Activated CD8-positive, alpha-beta T cell treated with anti-CD3 and anti-CD28 coated beads for 36 hours (primary cell): ENCODE measurements around the gene EBF4. TPM values are rescaled to one million over a fixed set of nuclear protein-coding genes. Genes with fewer than 3 reads are reported as not detected.

Experiments
- ATAC-seq: fragments of 200-7000 bp; cut with Tn5 transposase; one replicate; pipeline ENCODE4 v1.10.0; 2021; ENCODE audit warnings: mild to moderate bottlenecking, moderate library complexity
- CTCF ChIA-PET: fragments of 350-600 bp; sonication (Branson Sonifier 250); formaldehyde crosslinking; loops from one replicate; lab custom pipeline; 2021; ENCODE audit warnings: antibody characterized with exemption; lab: Charles Lee
- POLR2A ChIA-PET: fragments of 350-600 bp; sonication (Branson Sonifier 250); formaldehyde crosslinking; loops from one replicate; lab custom pipeline; 2021; ENCODE audit warnings: antibody characterized with exemption; lab: Charles Lee
- DNase-seq: peaks from one replicate; pipeline ENCODE4 v3.0.0-alpha.2; 2020
- H3K27ac Mint-ChIP-seq: one replicate; pipeline ENCODE4 v1.8.0; 2021; ENCODE audit warnings: mild to moderate bottlenecking, mixed read lengths
- H3K27me3 Mint-ChIP-seq: one replicate; pipeline ENCODE4 v1.8.0; 2021; ENCODE audit warnings: mixed read lengths
- H3K36me3 Mint-ChIP-seq: one replicate; pipeline ENCODE4 v1.8.0; 2021; ENCODE audit warnings: low read depth, mixed read lengths
- H3K4me1 Mint-ChIP-seq: one replicate; pipeline ENCODE4 v1.8.0; 2021; ENCODE audit warnings: low read depth, mixed read lengths
- H3K4me3 Mint-ChIP-seq: one replicate; pipeline ENCODE4 v1.8.0; 2021; ENCODE audit warnings: mild to moderate bottlenecking, moderate library complexity, mixed read lengths
- H3K9me3 Mint-ChIP-seq: one replicate; pipeline ENCODE4 v1.8.0; 2021; ENCODE audit warnings: mixed read lengths
- CTCF ChIP-seq: fragments of 200-600 bp; IDR thresholded peaks from one replicate; pipeline ENCODE4 v1.8.0; 2022; ENCODE audit warnings: antibody characterized with exemption, mild to moderate bottlenecking
- intact Hi-C: fragments of 100-400 bp; cut with micrococcal nuclease; formaldehyde crosslinking; loops from one replicate; pipeline ENCODE4 v1.10.0; 2022
- total RNA-seq, 2 experiments: library from RNA; stranded (reverse); gene quantifications; one replicate each; pipeline ENCODE4 v1.2.3, GENCODE V29; 2021

EBF4 gene
- total RNA-seq, 2 experiments from 2014 or later = 1.1 to 1.2 TPM

- H3K27me3 Mint-ChIP-seq = no peaks in the 10 kb centered on the region
- ChIA-PET POLR2A (no interaction called here), CTCF (interaction anchor here (1.0 to 7.2 kb wide), 4 partner anchors 9 to 50 kb away, joined by 3 to 110 read pairs (median 40); partner anchors contain the start of gene EBF4)
- DNase-seq = no peak
- no peak overlapping the region for H3K27ac Mint-ChIP-seq
- intact Hi-C loops = no loop called here
- no peaks in the 10 kb centered on the region for H3K36me3 Mint-ChIP-seq
- no peak for ATAC-seq
- no peak overlapping the region for H3K4me3 Mint-ChIP-seq
- peaks cover 37% of the 10 kb centered on the region for H3K4me1 Mint-ChIP-seq
- TF ChIP-seq CTCF = no peak
- no peaks in the 10 kb centered on the region for H3K9me3 Mint-ChIP-seq
These were observed 46.4 kb downstream of the EBF4 start for GRCh38 chr20:2739042-2739398.

DNA sequence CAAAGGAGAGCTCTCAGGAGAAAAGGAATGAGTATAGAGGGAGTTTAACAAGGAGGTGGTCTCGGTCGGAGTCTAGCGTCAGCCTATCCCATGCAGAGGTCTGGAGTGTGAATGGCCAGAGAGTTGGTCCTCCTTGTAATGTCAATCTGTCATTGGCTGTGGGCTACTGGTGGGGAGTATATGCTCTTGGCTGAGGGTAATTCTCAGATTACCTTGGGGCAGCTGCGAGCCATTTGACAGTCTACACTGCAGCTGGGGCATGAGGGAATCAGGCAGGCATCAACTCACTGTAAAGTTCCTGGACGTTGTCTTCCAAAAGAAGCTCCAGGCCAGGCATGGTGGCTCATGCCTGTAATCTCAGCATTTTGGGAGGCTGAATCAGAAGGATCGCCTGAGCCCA lies 48.1 kb downstream of the EBF4 start:
- peak overlapping the region; percentile 87 for H3K27ac Mint-ChIP-seq
- no peaks in the 10 kb centered on the region for H3K36me3 Mint-ChIP-seq
- H3K4me1 Mint-ChIP-seq = peaks cover 37% of the 10 kb centered on the region
- no peaks in the 10 kb centered on the region for H3K27me3 Mint-ChIP-seq
- no peak overlapping the region for H3K4me3 Mint-ChIP-seq
- DNase-seq (no peak), ATAC-seq (no peak)
- no peaks in the 10 kb centered on the region for H3K9me3 Mint-ChIP-seq
- intact Hi-C loops = no loop called here
- POLR2A ChIA-PET = interaction anchor here (0.9 to 2.9 kb wide), 6 partner anchors 10 to 88 kb away, joined by 3 to 18 read pairs (median 6); partner anchors contain the start of genes IDH3B and NOP56
- no peak for TF ChIP-seq CTCF
- CTCF ChIA-PET = interaction anchor here (1.2 to 7.2 kb wide), 6 partner anchors 12 to 61 kb away, joined by 3 to 110 read pairs (median 56); partner anchors contain the start of gene EBF4

GRCh38 chr20:2741463-2741862 lies 48.9 kb downstream of the EBF4 start:
- intact Hi-C loops = no loop called here
- ChIA-PET POLR2A (interaction anchor here (0.9 to 2.9 kb wide), 8 partner anchors 11 to 87 kb away, joined by 3 to 18 read pairs (median 6); partner anchors contain the start of gene IDH3B), CTCF (interaction anchor here (0.8 to 7.2 kb wide), 15 partner anchors 8 to 969 kb away, joined by 3 to 110 read pairs (median 5); partner anchors contain the start of genes EBF4 and TMEM239)
- Mint-ChIP-seq H3K4me1 (peaks cover 37% of the 10 kb centered on the region), H3K27me3 (no peaks in the 10 kb centered on the region), H3K36me3 (no peaks in the 10 kb centered on the region), H3K4me3 (peak overlapping the region; percentile 49), H3K27ac (peak overlapping the region; percentile 87), H3K9me3 (no peaks in the 10 kb centered on the region)
- ATAC-seq = peak; percentile 81
- peak; percentile 81 for DNase-seq
- no peak for TF ChIP-seq CTCF

DNA sequence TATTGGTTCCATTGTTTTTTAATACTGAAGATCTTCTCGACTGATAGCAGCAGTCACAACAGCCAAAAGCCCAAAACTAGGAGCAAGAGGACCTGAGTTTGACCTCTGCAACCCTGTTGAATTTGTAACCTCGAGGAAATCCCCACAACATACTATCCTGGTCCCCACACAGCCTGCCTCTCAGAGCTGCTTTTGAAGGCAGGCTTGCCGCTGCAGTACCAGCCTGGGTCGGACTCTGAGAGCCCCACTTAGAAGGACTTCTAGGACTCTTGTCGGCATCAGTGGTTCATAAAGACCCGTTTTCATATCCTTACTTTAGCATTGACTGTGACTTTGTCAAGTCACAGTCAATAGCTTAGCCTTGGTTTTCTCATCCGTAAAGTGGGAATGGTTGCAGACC lies 49.3 kb downstream of the EBF4 start:
- H3K27me3 Mint-ChIP-seq = no peaks in the 10 kb centered on the region
- H3K4me1 Mint-ChIP-seq = peaks cover 37% of the 10 kb centered on the region
- intact Hi-C loops = loop anchor here (2.0 kb wide), 2 partner anchors 29 to 53 kb away; no protein-coding TSS in a partner anchor
- DNase-seq (no peak), ATAC-seq (peak; percentile 32)
- no peaks in the 10 kb centered on the region for H3K9me3 Mint-ChIP-seq
- no peak for TF ChIP-seq CTCF
- H3K27ac Mint-ChIP-seq = peak overlapping the region; percentile 87
- CTCF ChIA-PET = interaction anchor here (0.6 to 7.2 kb wide), 16 partner anchors 9 to 968 kb away, joined by 3 to 110 read pairs (median 4); partner anchors contain the start of genes EBF4 and TMEM239
- POLR2A ChIA-PET = interaction anchor here (0.7 to 2.9 kb wide), 8 partner anchors 10 to 87 kb away, joined by 3 to 18 read pairs (median 6); partner anchors contain the start of gene IDH3B
- peak overlapping the region; percentile 49 for H3K4me3 Mint-ChIP-seq
- H3K36me3 Mint-ChIP-seq = no peaks in the 10 kb centered on the region

- Mint-ChIP-seq H3K4me1 (peaks cover 39% of the 10 kb centered on the region), H3K27ac (peak overlapping the region; percentile 87), H3K4me3 (no peak overlapping the region), H3K36me3 (no peaks in the 10 kb centered on the region), H3K27me3 (no peaks in the 10 kb centered on the region), H3K9me3 (no peaks in the 10 kb centered on the region)
- intact Hi-C loops = loop anchor here (2.0 kb wide), 2 partner anchors 30 to 54 kb away; no protein-coding TSS in a partner anchor
- TF ChIP-seq CTCF = no peak
- ChIA-PET CTCF (interaction anchor here (0.6 to 7.2 kb wide), 11 partner anchors 12 to 109 kb away, joined by 3 to 110 read pairs (median 8); partner anchors contain the start of gene EBF4), POLR2A (interaction anchor here (0.7 to 2.9 kb wide), 6 partner anchors 10 to 87 kb away, joined by 3 to 18 read pairs (median 6); partner anchors contain the start of gene IDH3B)
- ATAC-seq = no peak
- DNase-seq = no peak
These were observed 49.9 kb downstream of the EBF4 start for GRCh38 chr20:2742431-2742830.
